Neural progenitor cell (in vitro differentiated cells): ENCODE results near the gene AP1M1. TPM values are rescaled to one million over a fixed set of nuclear protein-coding genes. Genes with fewer than 3 reads are reported as not detected.

ENCODE experiments used
- DNase-seq: peaks from one replicate; pipeline ENCODE4 v3.0.0-alpha.2; 2016; ENCODE audit warnings: low spot score
- H2AFZ ChIP-seq: fragments of 200-600 bp; sonication (generic); replicated peaks from 2 replicates; pipeline ENCODE4 v1.6.1; 2016; ENCODE audit warnings: antibody characterized with exemption
- H3F3A ChIP-seq: fragments of 200-600 bp; sonication (generic); 2 replicates; pipeline ENCODE4 v1.6.1; 2016; ENCODE audit warnings: antibody characterized with exemption, low read depth
- H3K27ac ChIP-seq: fragments of 200-600 bp; sonication (generic); 2 replicates; pipeline ENCODE4 v1.5.1; 2016; ENCODE audit warnings: mild to moderate bottlenecking
- H3K27me3 ChIP-seq: fragments of 200-600 bp; sonication (generic); 2 replicates; pipeline ENCODE4 v1.6.1; 2016; ENCODE audit warnings: mild to moderate bottlenecking, moderate library complexity
- H3K36me3 ChIP-seq: fragments of 200-600 bp; sonication (generic); 2 replicates; pipeline ENCODE4 v1.5.1; 2016
- H3K4me1 ChIP-seq: fragments of 200-600 bp; sonication (generic); 2 replicates; pipeline ENCODE4 v1.6.1; 2016; ENCODE audit warnings: mixed run types
- H3K4me2 ChIP-seq: fragments of 200-600 bp; sonication (generic); 2 replicates; pipeline ENCODE4 v1.6.1; 2016
- H3K4me3 ChIP-seq: fragments of 200-600 bp; sonication (generic); 2 replicates; pipeline ENCODE4 v1.5.1; 2016
- H3K79me2 ChIP-seq: fragments of 200-600 bp; sonication (generic); 2 replicates; pipeline ENCODE4 v1.6.1; 2016; ENCODE audit warnings: low read depth
- H3K9ac ChIP-seq: fragments of 200-600 bp; sonication (generic); 2 replicates; pipeline ENCODE4 v1.6.1; 2016
- H3K9me3 ChIP-seq: fragments of 200-600 bp; sonication (generic); 2 replicates; pipeline ENCODE4 v1.5.1; 2016; ENCODE audit warnings: low read depth
- H4K20me1 ChIP-seq: fragments of 200-600 bp; sonication (generic); 2 replicates; pipeline ENCODE4 v1.6.1; 2016; ENCODE audit warnings: low read depth
- H3K27ac Mint-ChIP-seq: 3 replicates; pipeline ENCODE4 v1.8.0; 2021; ENCODE audit warnings: mixed read lengths
- H3K27me3 Mint-ChIP-seq: 2 replicates; pipeline ENCODE4 v1.8.0; 2022; ENCODE audit warnings: low read depth, mild to moderate bottlenecking, inconsistent platforms, moderate library complexity, mixed read lengths; ENCODE audit not compliant: insufficient read depth
- H3K36me3 Mint-ChIP-seq: 3 replicates; pipeline ENCODE4 v1.8.0; 2021; ENCODE audit warnings: mixed read lengths
- H3K4me1 Mint-ChIP-seq: 3 replicates; pipeline ENCODE4 v1.8.0; 2021; ENCODE audit warnings: mixed read lengths
- H3K4me3 Mint-ChIP-seq: 3 replicates; pipeline ENCODE4 v1.8.0; 2021; ENCODE audit warnings: mild to moderate bottlenecking, moderate library complexity, mixed read lengths
- H3K9me3 Mint-ChIP-seq: 3 replicates; pipeline ENCODE4 v1.8.0; 2020; ENCODE audit warnings: mixed read lengths
- EZH2 ChIP-seq: fragments of 200-600 bp; sonication (generic); IDR thresholded peaks from 2 replicates; pipeline ENCODE4 v1.6.1; 2017; ENCODE audit warnings: antibody characterized with exemption, mild to moderate bottlenecking, moderate library complexity
- EZH2phosphoT487 ChIP-seq: fragments of 200-600 bp; sonication (generic); IDR thresholded peaks from 2 replicates; pipeline ENCODE4 v1.6.1; 2017; ENCODE audit warnings: antibody characterized with exemption
- total RNA-seq: library from RNA; depleted of rRNA; stranded (reverse); fragments of >200 nt; gene quantifications from 2 replicates; pipeline ENCODE4 v1.2.3, GENCODE V29; 2015; ENCODE audit warnings: low replicate concordance
- TF ChIP-seq, protein P1 (sequence below): fragments of 200-600 bp; sonication (generic); IDR thresholded peaks from 2 replicates; pipeline ENCODE4 v1.5.1; 2017; ENCODE audit warnings: antibody characterized with exemption, mild to moderate bottlenecking

The AP1M1 gene
- total RNA-seq, 1 donor from 2014 or later: 26.5 TPM

DNA sequence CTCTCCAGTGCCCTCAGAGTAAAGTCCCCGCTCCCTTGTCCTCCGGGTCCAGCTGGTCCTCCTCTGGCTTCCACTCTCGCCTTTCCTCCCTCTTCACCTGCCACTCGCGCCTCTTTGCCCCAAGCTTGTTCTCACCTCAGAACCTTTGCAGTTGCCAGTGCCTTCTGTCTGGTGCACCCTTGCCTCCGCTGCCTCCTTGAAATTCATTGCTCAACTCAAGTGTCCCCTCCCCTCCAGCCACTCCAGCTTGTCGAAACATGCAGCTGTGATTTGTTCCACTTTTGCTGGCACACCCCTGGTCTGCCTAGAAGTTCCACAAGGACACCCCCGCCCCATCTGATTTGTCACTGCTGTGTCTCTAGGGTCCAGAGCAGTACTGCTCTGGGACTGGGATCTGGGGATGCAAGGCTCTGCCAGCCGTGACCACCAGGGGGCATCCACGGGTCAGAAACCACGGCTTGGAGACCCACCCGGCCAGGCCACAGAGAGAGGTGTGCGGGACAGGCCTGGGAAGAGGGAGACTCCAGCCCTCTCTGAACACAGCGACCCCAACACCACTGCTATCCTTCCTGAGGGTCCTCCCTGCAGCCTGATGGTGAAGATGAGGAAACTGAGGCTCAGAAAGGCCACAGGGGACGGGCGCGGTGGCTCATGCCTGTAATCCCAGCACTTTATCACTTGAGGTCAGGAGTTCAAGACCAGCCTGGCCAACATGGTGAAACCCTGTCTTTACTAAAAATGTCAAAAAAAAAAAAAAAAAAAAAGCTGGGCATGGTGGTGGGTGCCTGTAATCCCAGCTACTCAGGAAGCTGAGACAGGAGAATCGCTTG, 49.9 kb downstream of the AP1M1 start:
- Mint-ChIP-seq H3K9me3 (no peaks in the 10 kb centered on the region), H3K27ac (no peak overlapping the region), H3K36me3 (no peaks in the 10 kb centered on the region), H3K27me3 (peaks cover 8% of the 10 kb centered on the region), H3K4me1 (no peaks in the 10 kb centered on the region), H3K4me3 (peak overlapping the region; percentile 1)
- Histone ChIP-seq H2AFZ (peak overlapping the region; percentile 45), H3F3A (no peaks in the 10 kb centered on the region), H3K9me3 (no peaks in the 10 kb centered on the region), H3K79me2 (no peaks in the 10 kb centered on the region), H3K4me1 (no peaks in the 10 kb centered on the region), H3K9ac (no peak overlapping the region), H3K4me2 (no peak overlapping the region), H3K27ac (no peak overlapping the region), H3K4me3 (no peak overlapping the region), H3K36me3 (no peaks in the 10 kb centered on the region), H4K20me1 (no peaks in the 10 kb centered on the region), H3K27me3 (no peaks in the 10 kb centered on the region)
- DNase-seq: peak; percentile 89
- TF ChIP-seq EZH2phosphoT487: no peak
- TF ChIP-seq, protein P1, sequence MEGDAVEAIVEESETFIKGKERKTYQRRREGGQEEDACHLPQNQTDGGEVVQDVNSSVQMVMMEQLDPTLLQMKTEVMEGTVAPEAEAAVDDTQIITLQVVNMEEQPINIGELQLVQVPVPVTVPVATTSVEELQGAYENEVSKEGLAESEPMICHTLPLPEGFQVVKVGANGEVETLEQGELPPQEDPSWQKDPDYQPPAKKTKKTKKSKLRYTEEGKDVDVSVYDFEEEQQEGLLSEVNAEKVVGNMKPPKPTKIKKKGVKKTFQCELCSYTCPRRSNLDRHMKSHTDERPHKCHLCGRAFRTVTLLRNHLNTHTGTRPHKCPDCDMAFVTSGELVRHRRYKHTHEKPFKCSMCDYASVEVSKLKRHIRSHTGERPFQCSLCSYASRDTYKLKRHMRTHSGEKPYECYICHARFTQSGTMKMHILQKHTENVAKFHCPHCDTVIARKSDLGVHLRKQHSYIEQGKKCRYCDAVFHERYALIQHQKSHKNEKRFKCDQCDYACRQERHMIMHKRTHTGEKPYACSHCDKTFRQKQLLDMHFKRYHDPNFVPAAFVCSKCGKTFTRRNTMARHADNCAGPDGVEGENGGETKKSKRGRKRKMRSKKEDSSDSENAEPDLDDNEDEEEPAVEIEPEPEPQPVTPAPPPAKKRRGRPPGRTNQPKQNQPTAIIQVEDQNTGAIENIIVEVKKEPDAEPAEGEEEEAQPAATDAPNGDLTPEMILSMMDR: peak; percentile 97

DNA sequence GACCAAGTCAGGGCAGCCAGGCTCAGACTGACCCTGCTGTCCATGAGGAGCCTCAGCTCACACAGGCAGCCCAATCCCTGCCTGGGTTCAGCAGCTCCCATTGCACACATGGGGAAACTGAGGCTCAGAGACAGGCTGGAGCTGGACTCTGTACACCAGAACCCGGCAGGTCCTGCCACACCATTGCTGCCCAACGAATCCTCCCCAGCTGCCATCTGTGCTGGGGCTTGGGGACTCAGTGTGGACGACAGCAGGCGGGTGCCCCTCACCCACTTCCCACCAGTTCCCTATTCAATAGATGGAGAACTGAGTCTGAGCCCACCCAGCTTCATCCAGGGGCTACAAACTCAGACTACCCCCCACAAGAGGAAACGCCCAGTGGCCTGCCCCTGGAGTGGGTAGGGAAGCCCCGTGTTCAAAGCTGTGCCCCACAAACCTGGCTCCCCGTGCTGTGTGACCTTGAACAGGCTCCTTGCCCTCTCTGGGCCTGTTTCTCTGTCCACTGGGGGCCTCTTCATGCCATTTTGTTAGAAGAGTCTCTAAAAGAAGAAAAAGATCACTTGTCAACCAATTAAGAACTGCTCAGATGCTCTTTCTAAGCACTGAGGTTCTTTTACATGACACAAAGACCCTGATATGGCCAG, 50.8 kb downstream of the AP1M1 start:
- Mint-ChIP-seq H3K4me3 (no peak overlapping the region), H3K36me3 (no peaks in the 10 kb centered on the region), H3K9me3 (no peaks in the 10 kb centered on the region), H3K27ac (no peak overlapping the region), H3K4me1 (no peaks in the 10 kb centered on the region), H3K27me3 (peaks cover 8% of the 10 kb centered on the region)
- TF ChIP-seq EZH2phosphoT487 (no peak), EZH2 (no peak)
- TF ChIP-seq, protein P1: no peak
- Histone ChIP-seq H3F3A (no peaks in the 10 kb centered on the region), H3K36me3 (no peaks in the 10 kb centered on the region), H3K9me3 (no peaks in the 10 kb centered on the region), H3K9ac (no peak overlapping the region), H3K27ac (no peak overlapping the region), H4K20me1 (no peaks in the 10 kb centered on the region), H3K4me1 (no peaks in the 10 kb centered on the region), H2AFZ (no peak overlapping the region), H3K27me3 (no peaks in the 10 kb centered on the region), H3K4me3 (no peak overlapping the region), H3K4me2 (no peak overlapping the region), H3K79me2 (no peaks in the 10 kb centered on the region)
- DNase-seq: no peak

DNA sequence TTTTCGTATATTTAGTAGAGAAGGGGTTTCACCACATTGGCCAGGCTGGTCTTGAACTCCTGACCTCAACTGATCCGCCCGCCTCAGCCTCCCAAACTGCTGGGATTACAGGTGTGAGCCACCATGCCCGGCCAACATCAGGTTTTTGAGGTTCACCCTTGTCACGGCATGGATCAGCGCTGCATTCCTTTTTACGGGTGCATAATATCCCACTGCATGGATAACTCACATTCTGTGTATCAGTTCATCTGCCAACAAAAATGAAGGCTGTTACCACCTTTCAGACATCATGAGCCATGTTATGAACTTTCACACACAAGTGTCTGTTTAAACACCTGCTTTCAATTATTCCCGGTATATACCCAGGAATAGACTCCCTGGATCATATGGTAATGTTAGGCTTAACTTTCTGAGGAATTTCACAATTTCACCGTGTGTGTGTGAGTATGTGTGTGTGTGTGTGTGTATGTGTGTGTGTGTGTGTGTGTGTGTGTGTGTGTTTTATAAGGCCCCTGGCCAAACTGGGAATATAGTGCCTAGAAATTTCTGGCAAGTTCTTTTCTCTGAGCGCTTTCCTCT, 52.2 kb downstream of the AP1M1 start:
- Histone ChIP-seq H3K4me3 (no peak overlapping the region), H4K20me1 (no peaks in the 10 kb centered on the region), H3K79me2 (no peaks in the 10 kb centered on the region), H3K36me3 (no peaks in the 10 kb centered on the region), H3K4me1 (no peaks in the 10 kb centered on the region), H3K9me3 (no peaks in the 10 kb centered on the region), H3K4me2 (no peak overlapping the region), H3F3A (no peaks in the 10 kb centered on the region), H3K9ac (no peak overlapping the region), H3K27me3 (no peaks in the 10 kb centered on the region), H3K27ac (no peak overlapping the region), H2AFZ (no peak overlapping the region)
- H3K27me3 Mint-ChIP-seq: peaks cover 8% of the 10 kb centered on the region
- no peak overlapping the region for H3K27ac Mint-ChIP-seq
- H3K4me1 Mint-ChIP-seq: no peaks in the 10 kb centered on the region
- TF ChIP-seq, protein P1: no peak
- TF ChIP-seq EZH2phosphoT487 (no peak), EZH2 (no peak)
- no peak for DNase-seq
- H3K4me3 Mint-ChIP-seq: no peak overlapping the region
- H3K36me3 Mint-ChIP-seq: no peaks in the 10 kb centered on the region
- H3K9me3 Mint-ChIP-seq: no peaks in the 10 kb centered on the region
